ENCODE measurements around the gene ULK2.

DNA sequence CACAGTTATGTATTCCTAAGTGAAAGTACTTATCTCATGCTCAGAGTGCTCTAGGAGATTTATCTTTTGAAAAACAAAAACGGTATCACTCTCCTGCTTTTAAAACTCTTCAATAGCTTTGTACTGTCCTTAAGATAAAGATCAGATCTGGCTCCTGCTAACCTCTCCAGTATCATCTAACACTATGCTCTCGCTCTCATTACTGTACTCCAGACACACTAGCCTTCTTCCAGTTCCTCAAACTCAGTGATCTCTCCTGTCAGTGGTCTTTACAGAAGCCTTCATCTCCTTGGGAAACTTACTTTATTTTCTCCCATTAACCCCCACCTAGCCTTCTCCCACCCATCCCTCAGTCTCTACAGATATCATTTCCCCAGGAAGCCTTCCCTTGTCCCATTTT lies 10.1 kb downstream of the ULK2 start:
- TF ChIP-seq EP300 (IDR thresholded peaks at IDR 0.05; ENCODE audit: borderline replicate concordance): no peak
- no peak for TF ChIP-seq YY1 (IDR thresholded peaks at IDR 0.05; ENCODE audit: low read depth)
- TF ChIP-seq EGR1 (IDR thresholded peaks at IDR 0.05): no peak

Data from Ishikawa (cell line).